Measurements from ENCODE around the gene NKD2. TPM values are rescaled to one million over a fixed set of nuclear protein-coding genes. Genes with fewer than 3 reads are reported as not detected.

Gene NKD2
- total and polyA plus RNA-seq, 7 donors, result 0.08 to 0.96 (median 0.63) TPM; not detected in 1

DNA sequence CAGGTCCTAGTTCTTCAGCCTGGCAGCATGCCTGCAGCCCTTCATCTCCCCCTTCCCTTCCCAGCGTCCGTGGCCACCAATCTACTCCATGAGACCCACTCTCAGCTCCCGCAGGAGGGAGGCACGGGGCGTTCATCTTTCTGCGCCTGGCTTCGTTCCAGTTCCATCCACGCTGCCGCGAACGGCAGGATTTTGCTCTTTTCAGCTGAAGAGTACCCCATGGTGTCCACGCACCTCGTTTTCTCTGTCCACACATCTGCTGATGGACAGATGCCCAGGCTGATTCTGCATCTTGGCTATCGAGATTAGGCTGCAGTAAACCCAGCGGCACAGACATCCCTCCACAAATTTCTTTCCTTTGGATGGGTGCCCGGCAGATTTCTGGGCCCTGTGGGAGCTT, 30.5 kb upstream of the NKD2 start:
- H3K27ac ChIP-seq, result no peak overlapping the region
- no peak overlapping the region for H3K4me3 ChIP-seq
- TF ChIP-seq, protein P1, sequence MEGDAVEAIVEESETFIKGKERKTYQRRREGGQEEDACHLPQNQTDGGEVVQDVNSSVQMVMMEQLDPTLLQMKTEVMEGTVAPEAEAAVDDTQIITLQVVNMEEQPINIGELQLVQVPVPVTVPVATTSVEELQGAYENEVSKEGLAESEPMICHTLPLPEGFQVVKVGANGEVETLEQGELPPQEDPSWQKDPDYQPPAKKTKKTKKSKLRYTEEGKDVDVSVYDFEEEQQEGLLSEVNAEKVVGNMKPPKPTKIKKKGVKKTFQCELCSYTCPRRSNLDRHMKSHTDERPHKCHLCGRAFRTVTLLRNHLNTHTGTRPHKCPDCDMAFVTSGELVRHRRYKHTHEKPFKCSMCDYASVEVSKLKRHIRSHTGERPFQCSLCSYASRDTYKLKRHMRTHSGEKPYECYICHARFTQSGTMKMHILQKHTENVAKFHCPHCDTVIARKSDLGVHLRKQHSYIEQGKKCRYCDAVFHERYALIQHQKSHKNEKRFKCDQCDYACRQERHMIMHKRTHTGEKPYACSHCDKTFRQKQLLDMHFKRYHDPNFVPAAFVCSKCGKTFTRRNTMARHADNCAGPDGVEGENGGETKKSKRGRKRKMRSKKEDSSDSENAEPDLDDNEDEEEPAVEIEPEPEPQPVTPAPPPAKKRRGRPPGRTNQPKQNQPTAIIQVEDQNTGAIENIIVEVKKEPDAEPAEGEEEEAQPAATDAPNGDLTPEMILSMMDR (IDR thresholded peaks at IDR 0.05), result no peak
- peaks cover 0 to 4% (median 1%) of the 10 kb centered on the region in 3 donors for H3K27me3 ChIP-seq (ENCODE audit: insufficient read depth in 3 of 3, low read length in 2 of 3)
- H3K36me3 ChIP-seq (ENCODE audit: insufficient read depth in 1 of 2, low read depth in 1 of 2), result no peaks in the 10 kb centered on the region
- DNase-seq, result no peak
- WGBS, 3 donors, result 34 to 38% (median 36%) methylated on average over 16 of the region's 16 CpGs
- no peak for ATAC-seq
- intact Hi-C loops (cut with DNase I), result no loop called here
- H3K9me3 ChIP-seq, result no peaks in the 10 kb centered on the region
- no peaks in the 10 kb centered on the region for H3K4me1 ChIP-seq

DNA sequence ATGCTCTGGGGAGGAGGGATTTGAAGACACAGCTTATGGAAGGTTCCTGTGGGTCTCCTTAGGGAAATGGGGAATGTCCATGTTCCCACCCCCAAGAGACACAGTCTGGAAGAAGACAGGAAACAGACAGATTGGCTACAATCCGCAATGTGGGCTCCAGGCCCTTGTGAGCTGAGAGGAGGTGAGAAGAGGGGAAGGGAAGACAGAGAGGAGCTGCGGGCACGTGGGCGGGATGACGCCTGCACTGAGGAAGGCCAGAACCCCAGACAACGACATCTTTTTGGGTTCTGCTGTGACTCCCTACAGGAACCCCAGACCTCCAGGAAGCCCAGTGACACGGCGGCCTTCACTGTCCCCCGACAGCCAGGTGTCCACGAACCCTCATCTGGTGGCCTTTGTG, 29.9 kb upstream of the NKD2 start:
- no peak overlapping the region for H3K27ac ChIP-seq
- H3K4me1 ChIP-seq, result no peaks in the 10 kb centered on the region
- intact Hi-C loops (cut with DNase I), result no loop called here
- H3K4me3 ChIP-seq, result no peak overlapping the region
- ATAC-seq, result no peak
- 72 to 81% (median 73%) methylated on average over 10 of the region's 10 CpGs for WGBS, 3 donors
- TF ChIP-seq, protein P1 (IDR thresholded peaks at IDR 0.05), result no peak
- no peaks in the 10 kb centered on the region for H3K9me3 ChIP-seq
- DNase-seq, result no peak
- H3K36me3 ChIP-seq (ENCODE audit: insufficient read depth in 1 of 2, low read depth in 1 of 2), result no peaks in the 10 kb centered on the region
- peaks cover 0 to 4% (median 1%) of the 10 kb centered on the region in 3 donors for H3K27me3 ChIP-seq (ENCODE audit: insufficient read depth in 3 of 3, low read length in 2 of 3)

DNA sequence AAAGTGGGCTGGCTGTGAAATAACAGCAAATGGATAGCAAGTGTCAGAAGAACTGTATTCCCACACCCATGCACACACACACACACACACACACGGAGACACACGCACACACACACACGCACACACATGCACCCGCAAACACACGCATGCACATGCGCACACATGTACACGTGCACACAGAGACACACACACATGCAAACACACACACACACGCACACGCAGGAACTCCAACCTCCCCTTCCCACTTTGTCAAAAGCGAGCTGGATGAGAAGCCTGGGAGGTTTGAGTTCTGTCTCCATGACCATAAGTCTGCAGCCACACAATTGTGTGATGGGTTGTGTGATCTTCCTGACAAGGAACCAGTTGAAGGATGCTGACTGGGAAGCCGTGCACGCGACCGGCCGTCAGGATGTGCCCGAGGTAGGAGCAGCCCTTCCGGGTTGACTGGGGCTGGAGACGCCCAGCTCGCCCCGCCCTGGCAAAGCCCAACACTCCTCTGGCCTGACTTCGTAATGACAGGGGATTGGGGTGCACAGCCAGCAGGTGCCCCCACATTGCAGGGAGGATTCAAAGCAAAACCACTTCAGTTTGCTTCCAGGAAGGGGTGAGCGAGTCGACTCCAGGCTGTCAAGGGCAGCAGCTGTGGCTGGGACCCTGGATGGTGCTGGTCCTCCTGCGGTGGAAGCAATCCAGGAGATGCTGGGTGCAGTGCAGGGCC, 29.3 kb upstream of the NKD2 start:
- no peak for ATAC-seq
- TF ChIP-seq, protein P1 (IDR thresholded peaks at IDR 0.05), result no peak

DNA sequence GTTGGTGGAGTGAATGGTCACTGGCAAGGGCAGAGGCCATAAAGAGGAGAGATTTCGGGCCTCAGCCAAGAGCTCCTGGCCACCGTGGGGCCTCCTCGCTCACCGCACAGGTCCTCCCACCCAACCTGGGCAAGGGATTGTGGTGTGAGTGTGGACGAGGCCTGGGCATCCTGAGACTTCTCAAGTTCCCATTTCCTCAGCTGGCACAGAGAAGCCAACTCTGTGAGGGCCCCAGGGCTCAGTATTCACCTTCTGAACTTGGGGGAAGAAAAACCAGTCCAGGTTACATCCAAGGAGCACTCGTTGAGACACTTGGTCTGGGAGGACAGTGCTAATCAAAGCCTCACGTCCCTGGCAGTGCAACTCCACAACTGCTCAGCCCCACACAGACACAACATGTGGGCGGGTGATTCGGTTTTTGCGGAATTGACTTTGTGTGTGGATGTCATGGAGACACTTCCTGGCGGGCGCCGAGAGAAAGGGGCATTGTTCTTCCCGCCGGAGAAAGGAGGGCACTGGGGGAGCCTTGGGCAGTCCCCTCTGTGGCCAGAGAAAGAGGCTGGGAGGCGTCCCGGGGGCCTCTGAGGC, 28.5 kb upstream of the NKD2 start:
- H3K4me3 ChIP-seq, result no peak overlapping the region
- ATAC-seq (no peak), DNase-seq (no peak)
- H3K9me3 ChIP-seq, result no peaks in the 10 kb centered on the region
- H3K27me3 ChIP-seq (ENCODE audit: insufficient read depth in 3 of 3, low read length in 2 of 3), result peaks cover 0 to 4% (median 1%) of the 10 kb centered on the region in 3 donors
- no peaks in the 10 kb centered on the region for H3K36me3 ChIP-seq (ENCODE audit: insufficient read depth in 1 of 2, low read depth in 1 of 2)
- TF ChIP-seq, protein P1 (IDR thresholded peaks at IDR 0.05), result no peak
- WGBS, 3 donors, result 47 to 51% (median 48%) methylated on average over 17 of the region's 17 CpGs
- no peaks in the 10 kb centered on the region for H3K4me1 ChIP-seq
- H3K27ac ChIP-seq, result no peak overlapping the region
- intact Hi-C loops (cut with DNase I), result no loop called here

More for the DNA sequence above, 29.3 kb upstream of the NKD2 start:
- Histone ChIP-seq H3K27me3 (ENCODE audit: insufficient read depth in 3 of 3, low read length in 2 of 3) (peaks cover 0 to 4% (median 1%) of the 10 kb centered on the region in 3 donors), H3K4me1 (no peaks in the 10 kb centered on the region), H3K9me3 (no peaks in the 10 kb centered on the region), H3K36me3 (ENCODE audit: insufficient read depth in 1 of 2, low read depth in 1 of 2) (no peaks in the 10 kb centered on the region), H3K4me3 (no peak overlapping the region), H3K27ac (no peak overlapping the region)
- WGBS, 3 donors, result 91 to 96% (median 95%) methylated on average over 24 of the region's 24 CpGs
- intact Hi-C loops (cut with DNase I), result no loop called here
- DNase-seq, result peak in 1 of 2 donors; percentile 45
